Skeletal muscle satellite cell (primary cell): ENCODE results near the gene SLC34A2.

Source experiments
- H3K27me3 ChIP-seq: 2 replicates; pipeline ENCODE4 v1.7.0; 2013; ENCODE audit warnings: low read length; ENCODE audit not compliant: control insufficient read depth, insufficient read depth
- H3K36me3 ChIP-seq: 2 replicates; pipeline ENCODE4 v1.7.0; 2013; ENCODE audit warnings: mild to moderate bottlenecking, control low read depth, low read length; ENCODE audit not compliant: insufficient read depth
- H3K4me1 ChIP-seq: 2 replicates; pipeline ENCODE4 v1.7.0; 2013; ENCODE audit warnings: low read length; ENCODE audit not compliant: control insufficient read depth, insufficient read depth
- H3K4me2 ChIP-seq: 2 replicates; pipeline ENCODE4 v1.7.0; 2013; ENCODE audit warnings: mild to moderate bottlenecking, low read length
- H3K4me3 ChIP-seq: 2 replicates; pipeline ENCODE4 v1.7.0; 2013; ENCODE audit warnings: low read length
- H3K9ac ChIP-seq: 2 replicates; pipeline ENCODE4 v1.7.0; 2013; ENCODE audit warnings: mild to moderate bottlenecking, low read depth, low read length, moderate library complexity
- H3K9me3 ChIP-seq: replicated peaks from 2 replicates; pipeline ENCODE4 v1.7.0; 2013; ENCODE audit warnings: mild to moderate bottlenecking, control low read depth, low read length

SLC34A2 gene

DNA sequence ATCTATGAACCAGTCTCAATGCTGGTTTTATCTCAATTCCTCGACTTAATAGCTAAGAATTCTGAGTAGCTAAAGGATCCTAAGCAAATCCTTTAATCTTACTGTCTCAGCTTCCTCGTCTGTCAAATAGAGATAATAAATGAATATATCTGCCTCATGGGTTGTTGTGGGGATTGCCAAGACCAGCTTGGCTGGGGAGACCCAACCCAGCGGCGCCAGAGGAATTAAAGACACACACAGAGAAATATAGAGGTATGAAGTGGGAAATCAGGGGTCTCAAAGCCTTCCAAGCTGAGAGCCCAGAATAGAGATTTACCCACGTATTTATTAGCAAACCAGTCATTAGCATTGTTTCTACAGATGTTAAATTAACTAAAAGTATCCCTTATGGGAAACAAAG, 41.9 kb downstream of the SLC34A2 start:
- no peak overlapping the region for H3K4me2 ChIP-seq
- H3K9ac ChIP-seq = no peak overlapping the region
- no peaks in the 10 kb centered on the region for H3K9me3 ChIP-seq
- no peak overlapping the region for H3K4me3 ChIP-seq
- no peaks in the 10 kb centered on the region for H3K36me3 ChIP-seq
- no peaks in the 10 kb centered on the region for H3K27me3 ChIP-seq
- H3K4me1 ChIP-seq = no peaks in the 10 kb centered on the region

DNA sequence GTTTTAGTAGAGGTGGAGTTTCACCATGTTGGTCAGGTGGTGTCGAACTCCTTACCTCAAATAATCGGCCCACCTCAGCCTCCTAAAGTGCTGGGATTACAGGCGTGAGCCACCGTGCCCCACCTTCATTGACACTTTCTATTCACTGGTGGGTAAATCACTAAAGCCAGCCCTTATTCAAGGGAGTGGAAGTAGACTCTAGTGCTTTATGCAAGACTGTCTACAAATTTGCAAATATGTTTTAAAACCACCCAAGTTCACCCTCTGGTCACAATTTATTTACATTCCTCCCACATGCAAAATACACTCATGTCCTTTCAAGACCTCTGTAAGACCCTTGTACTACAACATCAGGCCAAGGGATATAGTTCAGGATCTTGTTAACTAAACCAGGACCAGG, 45.0 kb downstream of the SLC34A2 start:
- no peaks in the 10 kb centered on the region for H3K9me3 ChIP-seq
- H3K4me2 ChIP-seq = no peak overlapping the region
- no peak overlapping the region for H3K9ac ChIP-seq
- H3K36me3 ChIP-seq = no peaks in the 10 kb centered on the region
- H3K4me1 ChIP-seq = no peaks in the 10 kb centered on the region
- H3K4me3 ChIP-seq = no peak overlapping the region
- no peaks in the 10 kb centered on the region for H3K27me3 ChIP-seq

DNA sequence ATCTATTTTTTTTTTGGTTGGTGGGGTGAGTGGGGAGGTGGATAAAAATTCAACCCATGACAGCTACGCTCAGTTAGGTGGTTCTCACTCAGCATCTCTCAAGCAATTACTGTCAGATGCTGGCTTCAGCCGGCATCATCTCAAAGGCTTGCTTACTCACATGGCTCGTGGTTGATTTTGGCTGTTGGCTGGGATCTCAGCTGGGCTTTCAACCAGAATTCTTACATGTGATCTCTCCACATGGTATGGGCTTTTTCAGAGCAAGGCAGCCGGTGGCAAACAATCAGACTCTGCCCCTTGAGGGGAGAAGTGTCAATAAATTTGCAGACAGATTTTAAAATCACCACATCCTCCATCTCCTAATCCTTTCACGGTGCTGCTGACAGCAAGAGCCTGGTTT, 47.2 kb downstream of the SLC34A2 start:
- Histone ChIP-seq H3K9me3 (no peaks in the 10 kb centered on the region), H3K36me3 (no peaks in the 10 kb centered on the region), H3K4me1 (no peaks in the 10 kb centered on the region), H3K27me3 (no peaks in the 10 kb centered on the region), H3K4me2 (no peak overlapping the region), H3K9ac (no peak overlapping the region), H3K4me3 (no peak overlapping the region)

DNA sequence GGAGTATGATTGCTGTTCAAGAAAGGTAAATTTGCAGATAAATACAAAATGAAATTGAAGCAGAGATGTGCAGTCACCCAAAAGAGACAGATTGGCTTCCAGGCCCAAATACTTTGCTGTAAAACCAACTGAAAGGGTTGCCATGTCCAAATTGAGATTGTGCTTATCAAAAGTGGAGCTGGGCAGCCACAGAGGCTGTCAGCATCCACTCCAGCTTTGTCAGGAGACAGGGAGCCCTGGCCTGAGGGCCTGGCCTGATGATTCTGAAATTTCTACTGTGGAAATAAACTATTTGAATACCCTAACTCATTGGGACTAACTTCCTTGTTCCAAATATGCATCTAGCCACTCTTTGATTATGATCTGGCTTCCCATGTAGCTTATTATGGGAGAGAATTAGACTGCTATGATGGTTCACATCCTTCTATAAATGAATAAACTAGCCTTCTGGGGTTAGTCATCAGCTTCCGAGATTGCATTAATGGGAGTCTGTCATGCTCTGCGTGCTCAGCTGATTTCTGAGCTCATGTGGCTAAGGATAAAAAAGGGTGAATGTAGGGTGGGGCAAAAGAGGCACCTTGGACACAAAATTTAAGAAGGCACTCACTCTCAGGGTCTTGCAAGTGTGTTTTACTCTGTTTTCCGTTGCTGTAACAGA, 48.2 kb downstream of the SLC34A2 start:
- no peaks in the 10 kb centered on the region for H3K4me1 ChIP-seq
- no peaks in the 10 kb centered on the region for H3K36me3 ChIP-seq
- no peaks in the 10 kb centered on the region for H3K9me3 ChIP-seq
- no peak overlapping the region for H3K4me3 ChIP-seq
- peaks cover 2% of the 10 kb centered on the region for H3K27me3 ChIP-seq
- no peak overlapping the region for H3K4me2 ChIP-seq
- H3K9ac ChIP-seq = no peak overlapping the region

DNA sequence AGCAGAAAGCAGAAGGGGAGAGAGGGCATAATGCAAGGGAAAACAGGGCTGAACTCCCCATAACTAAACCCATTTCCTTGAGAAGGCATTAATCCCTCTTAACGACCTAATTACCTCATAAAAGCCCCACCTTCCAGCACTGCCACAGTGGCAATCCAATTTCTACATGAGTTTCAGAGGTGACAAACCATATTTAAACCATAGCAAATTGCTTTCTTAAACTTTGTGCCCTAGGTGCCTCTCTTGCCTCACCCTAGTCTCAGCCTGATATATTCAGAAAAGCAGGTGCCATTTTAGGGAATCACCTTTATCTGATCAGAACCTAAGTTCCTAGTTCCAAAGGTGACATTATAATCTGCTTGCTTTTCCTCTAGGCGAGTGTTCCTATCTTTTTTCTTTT, 48.9 kb downstream of the SLC34A2 start:
- Histone ChIP-seq H3K9ac (no peak overlapping the region), H3K36me3 (no peaks in the 10 kb centered on the region), H3K4me2 (no peak overlapping the region), H3K4me1 (no peaks in the 10 kb centered on the region), H3K4me3 (no peak overlapping the region), H3K27me3 (peaks cover 2% of the 10 kb centered on the region), H3K9me3 (no peaks in the 10 kb centered on the region)

DNA sequence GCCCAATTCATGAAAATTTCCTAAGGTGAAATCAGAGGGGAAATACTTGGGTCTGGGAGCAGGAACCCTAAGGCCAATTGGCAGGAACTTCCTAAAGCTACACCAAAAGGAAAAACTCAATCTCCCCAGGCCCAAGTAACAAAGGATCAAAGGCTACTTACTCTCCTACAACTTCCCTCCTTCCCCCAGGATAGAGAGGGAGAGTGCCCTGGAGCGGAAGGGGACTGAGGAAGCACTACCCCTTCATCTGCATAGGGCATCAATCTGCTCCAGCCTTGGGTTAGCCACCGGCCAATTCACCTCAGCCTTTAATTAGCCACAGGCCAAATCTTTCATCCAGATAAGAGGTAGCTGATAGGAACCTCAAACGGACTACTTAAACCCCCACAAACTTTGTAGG, 55.0 kb downstream of the SLC34A2 start:
- H3K4me2 ChIP-seq = no peak overlapping the region
- H3K27me3 ChIP-seq = peaks cover 2% of the 10 kb centered on the region
- no peak overlapping the region for H3K9ac ChIP-seq
- no peaks in the 10 kb centered on the region for H3K9me3 ChIP-seq
- no peaks in the 10 kb centered on the region for H3K4me1 ChIP-seq
- H3K4me3 ChIP-seq = no peak overlapping the region
- H3K36me3 ChIP-seq = no peaks in the 10 kb centered on the region

DNA sequence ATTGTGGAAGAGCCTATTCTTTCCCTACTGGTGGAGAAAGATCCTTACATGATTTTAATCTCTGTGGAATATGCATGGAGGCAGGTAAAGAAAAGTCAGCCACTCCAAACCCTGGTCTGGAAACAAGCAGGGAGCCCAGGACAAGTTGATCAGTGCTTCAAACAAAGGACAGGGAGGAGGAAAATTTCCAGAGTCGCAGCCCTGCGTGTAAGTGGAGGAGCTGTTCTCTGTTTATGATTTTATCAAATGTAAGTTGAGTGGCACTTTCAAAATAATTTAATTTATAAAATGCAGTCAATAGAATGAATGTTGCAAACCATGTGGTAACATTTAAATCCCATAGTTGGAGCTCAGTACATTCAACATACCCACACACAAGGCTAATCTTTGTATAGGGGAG, 57.0 kb downstream of the SLC34A2 start:
- Histone ChIP-seq H3K4me1 (no peaks in the 10 kb centered on the region), H3K4me2 (no peak overlapping the region), H3K9ac (no peak overlapping the region), H3K9me3 (no peaks in the 10 kb centered on the region), H3K27me3 (peaks cover 2% of the 10 kb centered on the region), H3K36me3 (no peaks in the 10 kb centered on the region), H3K4me3 (no peak overlapping the region)

DNA sequence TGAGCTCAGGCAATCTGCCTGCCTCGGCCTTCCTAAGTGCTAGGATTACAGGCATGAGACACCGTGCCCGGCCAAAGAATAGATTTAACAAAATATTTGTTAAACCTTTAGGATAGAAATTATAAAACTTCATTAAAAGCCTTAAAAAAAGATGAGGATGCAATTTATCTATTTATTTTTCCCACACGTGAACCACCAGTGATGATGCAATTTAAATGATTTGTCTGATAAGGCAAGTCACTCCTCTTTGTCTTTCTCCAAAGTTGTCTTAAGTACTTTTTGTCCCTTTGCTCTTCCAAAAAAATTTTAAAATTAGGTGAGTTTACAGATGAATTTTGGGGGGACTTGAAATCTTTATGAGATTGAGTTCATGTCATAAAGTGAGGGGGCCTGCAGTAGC, 58.2 kb downstream of the SLC34A2 start:
- Histone ChIP-seq H3K4me2 (no peak overlapping the region), H3K27me3 (no peaks in the 10 kb centered on the region), H3K9me3 (no peaks in the 10 kb centered on the region), H3K4me3 (no peak overlapping the region), H3K9ac (no peak overlapping the region), H3K36me3 (no peaks in the 10 kb centered on the region), H3K4me1 (no peaks in the 10 kb centered on the region)

DNA sequence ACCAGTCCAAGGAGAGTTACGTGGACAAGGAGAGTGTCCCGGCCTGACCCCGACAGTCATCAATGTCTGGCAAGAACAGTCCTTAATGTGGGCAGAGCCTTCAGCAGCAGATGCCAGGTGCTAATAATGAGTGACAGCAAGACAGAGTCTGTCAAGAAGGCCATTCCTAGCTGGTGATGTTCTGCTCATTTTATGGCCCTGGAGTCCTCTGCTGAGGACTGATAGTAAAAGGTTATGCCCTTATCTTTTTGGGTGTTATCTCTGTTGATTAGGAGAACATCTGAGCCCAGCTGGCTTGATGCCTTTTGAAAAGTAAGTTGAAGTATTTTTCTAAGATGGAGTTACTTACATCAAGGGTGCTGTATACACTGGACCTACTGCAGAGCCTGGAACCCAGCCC, 67.3 kb downstream of the SLC34A2 start:
- Histone ChIP-seq H3K36me3 (no peaks in the 10 kb centered on the region), H3K9ac (no peak overlapping the region), H3K27me3 (no peaks in the 10 kb centered on the region)

DNA sequence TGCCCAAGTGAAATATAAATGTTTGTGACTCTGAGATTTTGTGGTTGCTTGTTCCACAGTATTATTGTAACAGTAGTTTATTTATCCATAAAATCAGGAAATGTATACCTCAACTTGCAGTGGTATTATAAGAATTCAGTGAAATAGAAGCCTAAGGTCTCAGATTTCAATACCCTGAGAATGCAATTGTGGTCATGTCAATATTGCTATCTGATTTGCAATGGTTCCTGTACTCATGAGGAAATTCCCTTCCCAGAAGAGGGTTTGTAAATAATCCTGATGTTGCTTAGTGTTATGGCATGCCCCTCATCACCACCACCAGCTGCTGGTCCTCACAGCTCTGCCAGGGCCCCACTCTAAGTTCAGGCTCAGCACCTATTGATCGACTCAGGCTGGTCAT, 67.8 kb downstream of the SLC34A2 start:
- Histone ChIP-seq H3K9me3 (no peaks in the 10 kb centered on the region), H3K4me3 (no peak overlapping the region)

More for the DNA sequence above, 67.3 kb downstream of the SLC34A2 start:
- no peak overlapping the region for H3K4me2 ChIP-seq
- no peaks in the 10 kb centered on the region for H3K9me3 ChIP-seq
- no peaks in the 10 kb centered on the region for H3K4me1 ChIP-seq
- no peak overlapping the region for H3K4me3 ChIP-seq

DNA sequence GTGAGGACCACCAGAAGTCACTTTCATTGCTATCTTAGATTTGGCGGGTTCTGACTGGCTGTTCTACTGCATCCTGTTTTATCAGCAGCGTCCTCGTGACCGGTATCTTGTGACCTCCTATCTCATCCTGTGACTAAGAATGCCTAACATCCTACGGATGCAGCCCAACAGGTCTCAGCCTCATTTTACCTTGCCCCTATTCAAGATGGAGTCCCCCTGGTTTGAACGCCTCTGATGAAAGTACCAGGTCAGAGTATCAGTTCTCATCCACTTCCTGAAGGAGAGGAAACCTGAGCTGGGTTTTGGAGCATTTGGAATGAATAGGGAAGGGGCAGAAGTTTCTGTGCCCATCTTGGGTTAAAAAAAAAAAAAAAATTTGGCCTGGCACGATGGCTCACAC, 70.2 kb downstream of the SLC34A2 start:
- no peak overlapping the region for H3K9ac ChIP-seq
- H3K36me3 ChIP-seq = no peaks in the 10 kb centered on the region
- no peak overlapping the region for H3K4me2 ChIP-seq
- H3K4me1 ChIP-seq = no peaks in the 10 kb centered on the region
- H3K4me3 ChIP-seq = no peak overlapping the region
- no peaks in the 10 kb centered on the region for H3K27me3 ChIP-seq
- H3K9me3 ChIP-seq = no peaks in the 10 kb centered on the region

More for the DNA sequence above, 67.8 kb downstream of the SLC34A2 start:
- no peak overlapping the region for H3K4me2 ChIP-seq
- H3K9ac ChIP-seq = no peak overlapping the region
- no peaks in the 10 kb centered on the region for H3K27me3 ChIP-seq
- no peaks in the 10 kb centered on the region for H3K4me1 ChIP-seq
- no peaks in the 10 kb centered on the region for H3K36me3 ChIP-seq

DNA sequence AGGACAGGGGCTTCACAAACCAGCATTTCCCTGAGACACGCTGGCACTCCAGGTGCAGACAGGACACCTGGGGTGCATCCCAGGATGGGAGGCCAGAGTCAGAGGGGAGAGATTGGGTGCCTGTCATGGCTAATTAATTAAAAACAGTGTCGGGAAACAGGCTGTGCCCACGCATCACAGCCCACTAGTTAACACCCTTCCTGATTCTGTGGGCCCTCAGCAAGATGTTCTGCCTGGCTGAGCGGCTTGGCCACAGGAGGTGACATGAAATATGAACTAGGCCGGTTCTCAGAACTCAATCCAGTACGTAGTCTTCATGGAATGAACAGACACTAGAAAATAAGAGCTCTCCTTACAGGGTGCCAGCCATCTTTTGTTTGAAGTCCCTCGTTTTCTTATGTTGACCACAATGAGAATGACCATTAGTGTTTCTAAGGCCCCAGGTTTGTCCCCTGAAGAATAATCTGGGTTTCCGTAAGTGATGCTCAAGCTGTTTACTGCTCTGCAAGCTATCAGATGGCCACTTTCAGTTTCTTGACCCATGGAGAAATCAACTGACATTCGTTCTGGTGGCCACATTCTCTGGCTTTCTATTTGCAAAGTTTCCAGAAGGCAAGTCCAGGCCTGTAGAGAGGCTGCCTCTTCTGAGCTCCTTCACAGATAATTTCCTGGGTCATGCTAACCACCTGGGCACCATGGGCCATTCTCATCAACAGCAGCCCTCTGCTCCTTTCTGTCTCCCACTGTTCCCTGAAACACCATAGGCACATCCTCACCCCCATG, 72.3 kb downstream of the SLC34A2 start:
- Histone ChIP-seq H3K9me3 (no peaks in the 10 kb centered on the region), H3K27me3 (no peaks in the 10 kb centered on the region), H3K4me1 (no peaks in the 10 kb centered on the region), H3K9ac (no peak overlapping the region), H3K4me2 (no peak overlapping the region), H3K36me3 (no peaks in the 10 kb centered on the region), H3K4me3 (no peak overlapping the region)
